Activated CD4-positive, alpha-beta T cell treated with anti-CD3 and anti-CD28 coated beads, Interleukin-2, amount 10 ng/mL, durations not matched to agents 24 days and 14 days (primary cell): ENCODE measurements around the gene BTN2A1. TPM values are rescaled to one million over a fixed set of nuclear protein-coding genes. Genes with fewer than 3 reads are reported as not detected.

Source experiments
- DNase-seq: peaks from one replicate; pipeline ENCODE4 v3.0.0; 2022
- H3K27ac Mint-ChIP-seq: one replicate; pipeline ENCODE4 v1.8.0; 2022; ENCODE audit warnings: mild to moderate bottlenecking, mixed read lengths
- H3K27me3 Mint-ChIP-seq: one replicate; pipeline ENCODE4 v1.8.0; 2022; ENCODE audit warnings: mixed read lengths
- H3K36me3 Mint-ChIP-seq: one replicate; pipeline ENCODE4 v1.8.0; 2022; ENCODE audit warnings: low read depth, mild to moderate bottlenecking, mixed read lengths
- H3K4me1 Mint-ChIP-seq: one replicate; pipeline ENCODE4 v1.8.0; 2021; ENCODE audit warnings: mixed read lengths
- H3K4me3 Mint-ChIP-seq: one replicate; pipeline ENCODE4 v1.8.0; 2022; ENCODE audit warnings: mild to moderate bottlenecking, moderate library complexity, mixed read lengths
- H3K9me3 Mint-ChIP-seq: one replicate; pipeline ENCODE4 v1.8.0; 2021; ENCODE audit warnings: mixed read lengths
- intact Hi-C: fragments of 100-400 bp; cut with micrococcal nuclease; formaldehyde crosslinking; loops from one replicate; pipeline ENCODE4 v1.15.1; 2023
- total RNA-seq: library from RNA; stranded (reverse); gene quantifications from 2 replicates; pipeline ENCODE4 v1.2.3, GENCODE V29; 2022

BTN2A1 gene
- total RNA-seq, 1 donor from 2014 or later: 16.5 TPM

DNA sequence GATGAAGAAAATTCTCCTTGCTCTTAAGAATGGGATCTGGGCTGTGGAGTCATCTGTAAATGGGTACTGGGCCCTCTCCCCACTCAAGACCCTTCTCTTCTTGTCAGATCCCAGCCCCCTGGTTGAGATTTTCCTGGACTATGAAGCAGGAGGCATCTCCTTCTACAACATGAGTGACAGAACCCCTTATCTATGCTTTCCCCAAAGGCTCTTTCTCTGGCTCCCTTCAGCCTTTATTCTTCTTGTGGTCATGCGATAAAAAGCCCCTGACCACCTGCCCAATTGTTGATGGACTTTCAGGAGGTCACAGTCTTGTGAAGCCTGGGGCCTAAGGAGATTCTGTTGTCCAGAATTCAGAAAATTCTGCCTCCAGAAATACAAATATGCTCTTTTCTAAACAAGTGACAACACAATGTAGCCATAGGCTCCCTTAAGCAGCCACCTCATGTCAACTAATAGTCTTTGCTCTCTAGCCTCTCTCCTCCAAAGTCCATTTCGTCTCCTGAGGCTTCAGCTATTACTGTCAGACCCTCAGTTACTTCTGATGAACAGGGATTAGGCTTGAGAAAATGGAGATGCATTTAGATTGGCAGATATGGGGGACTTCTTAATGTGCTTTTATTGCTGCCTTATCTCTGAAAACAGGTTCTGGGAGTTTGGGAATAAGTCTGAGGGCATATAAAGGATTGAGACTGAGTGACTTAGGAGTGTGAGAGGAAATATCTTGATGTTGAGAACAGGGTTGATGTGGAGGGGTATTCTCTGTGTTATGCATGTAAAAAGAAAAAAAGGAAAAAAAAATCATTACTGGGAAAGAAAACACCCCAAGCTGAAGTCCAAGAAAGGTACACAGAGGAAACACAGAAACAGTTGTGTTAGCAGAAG, 20.6 kb downstream of the BTN2A1 start:
- H3K4me1 Mint-ChIP-seq: peaks cover 23% of the 10 kb centered on the region
- H3K4me3 Mint-ChIP-seq: no peak overlapping the region
- DNase-seq: no peak
- no peak overlapping the region for H3K27ac Mint-ChIP-seq
- peaks cover 7% of the 10 kb centered on the region for H3K36me3 Mint-ChIP-seq
- H3K9me3 Mint-ChIP-seq: no peaks in the 10 kb centered on the region
- no peaks in the 10 kb centered on the region for H3K27me3 Mint-ChIP-seq
- intact Hi-C loops: no loop called here

DNA sequence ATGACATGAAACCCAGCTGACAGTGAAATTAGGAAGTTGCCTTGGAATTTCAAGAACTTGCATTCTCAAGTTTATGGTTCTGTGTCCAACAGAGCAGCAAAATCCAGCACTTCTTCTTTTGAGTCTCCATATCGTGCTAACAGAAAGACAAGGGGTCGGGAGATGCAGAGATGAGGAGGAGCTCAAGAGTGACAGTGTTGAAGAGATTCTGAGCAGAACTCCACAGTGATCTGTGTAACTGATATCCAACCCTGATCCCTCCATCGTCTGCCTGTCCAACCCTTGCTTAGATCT, 21.2 kb downstream of the BTN2A1 start:
- no peak for DNase-seq

GRCh38 chr6:26482338-26482737, 24.6 kb downstream of the BTN2A1 start:
- intact Hi-C loops: no loop called here
- DNase-seq: no peak
- H3K4me3 Mint-ChIP-seq: no peak overlapping the region
- H3K4me1 Mint-ChIP-seq: peaks cover 7% of the 10 kb centered on the region
- H3K27me3 Mint-ChIP-seq: no peaks in the 10 kb centered on the region
- no peak overlapping the region for H3K27ac Mint-ChIP-seq
- H3K9me3 Mint-ChIP-seq: peaks cover 4% of the 10 kb centered on the region
- H3K36me3 Mint-ChIP-seq: peaks cover 1% of the 10 kb centered on the region

More for the DNA sequence above, 21.2 kb downstream of the BTN2A1 start:
- intact Hi-C loops: no loop called here
- no peaks in the 10 kb centered on the region for H3K27me3 Mint-ChIP-seq
- peaks cover 4% of the 10 kb centered on the region for H3K36me3 Mint-ChIP-seq
- H3K4me3 Mint-ChIP-seq: no peak overlapping the region
- no peaks in the 10 kb centered on the region for H3K9me3 Mint-ChIP-seq
- H3K27ac Mint-ChIP-seq: no peak overlapping the region
- H3K4me1 Mint-ChIP-seq: peaks cover 19% of the 10 kb centered on the region

- Mint-ChIP-seq H3K4me3 (no peak overlapping the region), H3K27me3 (peaks cover 2% of the 10 kb centered on the region), H3K27ac (no peak overlapping the region), H3K4me1 (peaks cover 7% of the 10 kb centered on the region), H3K9me3 (peaks cover 10% of the 10 kb centered on the region), H3K36me3 (peaks cover 1% of the 10 kb centered on the region)
- intact Hi-C loops: no loop called here
- no peak for DNase-seq
These were observed 26.0 kb downstream of the BTN2A1 start for GRCh38 chr6:26483727-26484126.

- no peak overlapping the region for H3K4me3 Mint-ChIP-seq
- intact Hi-C loops: no loop called here
- DNase-seq: no peak
- H3K9me3 Mint-ChIP-seq: peaks cover 10% of the 10 kb centered on the region
- H3K4me1 Mint-ChIP-seq: peaks cover 7% of the 10 kb centered on the region
- H3K27ac Mint-ChIP-seq: no peak overlapping the region
- peaks cover 1% of the 10 kb centered on the region for H3K36me3 Mint-ChIP-seq
- peaks cover 2% of the 10 kb centered on the region for H3K27me3 Mint-ChIP-seq
These were observed 26.4 kb downstream of the BTN2A1 start for GRCh38 chr6:26484161-26484560.

DNA sequence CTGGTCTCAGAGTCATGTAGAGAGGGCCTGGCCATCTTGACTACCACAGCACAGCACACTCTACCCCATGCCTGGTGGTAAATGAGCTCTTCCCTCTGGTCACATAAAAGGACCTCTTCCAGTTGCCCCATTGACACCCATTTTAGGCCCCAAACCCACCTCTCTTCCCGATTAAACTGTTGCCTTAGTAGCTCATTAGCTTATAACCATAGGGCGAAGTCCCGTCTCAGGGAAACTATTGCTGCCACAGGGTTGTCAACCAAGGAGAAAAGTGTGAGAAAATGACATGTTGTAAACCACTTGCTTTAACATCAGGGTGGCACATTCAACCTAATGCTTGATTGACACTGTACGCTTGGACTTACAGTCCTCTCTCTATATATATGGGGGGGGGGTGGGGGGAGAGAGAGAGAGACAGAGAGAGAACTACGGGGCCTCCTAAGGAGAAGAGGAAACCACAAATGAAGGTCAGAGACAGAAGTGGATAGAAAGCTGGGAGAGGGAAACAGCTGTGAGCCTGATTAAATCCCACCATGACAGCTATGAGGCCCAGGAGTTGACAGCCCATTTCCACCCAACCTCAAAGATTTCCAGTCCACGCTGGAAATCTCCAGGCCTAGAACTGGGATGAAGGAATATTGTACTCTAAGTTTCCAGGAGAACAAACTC, 27.5 kb downstream of the BTN2A1 start:
- Mint-ChIP-seq H3K27ac (no peak overlapping the region), H3K36me3 (peaks cover 1% of the 10 kb centered on the region)
- intact Hi-C loops: no loop called here

DNA sequence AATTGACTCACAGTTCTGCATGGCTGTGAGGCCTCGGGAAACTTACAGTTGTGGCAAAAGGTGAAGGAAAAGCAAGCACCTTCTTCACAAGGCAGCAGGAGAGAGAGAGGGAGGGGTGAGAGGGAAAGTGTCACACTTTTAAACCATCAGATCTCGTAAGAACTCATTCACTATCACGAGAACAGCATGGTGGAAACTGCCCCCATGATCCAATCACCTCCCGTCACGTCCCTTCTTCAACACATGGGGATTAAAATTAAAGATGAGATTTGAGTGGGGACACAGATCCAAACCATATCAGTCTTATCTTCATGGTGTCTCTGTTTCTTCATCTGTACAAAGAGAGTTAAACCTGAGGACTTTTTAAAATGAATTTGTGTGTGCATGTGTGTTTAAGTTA, 28.6 kb downstream of the BTN2A1 start:
- peaks cover 2% of the 10 kb centered on the region for H3K4me1 Mint-ChIP-seq
- H3K9me3 Mint-ChIP-seq: peaks cover 10% of the 10 kb centered on the region
- DNase-seq: no peak
- peaks cover 2% of the 10 kb centered on the region for H3K27me3 Mint-ChIP-seq
- intact Hi-C loops: no loop called here
- no peak overlapping the region for H3K4me3 Mint-ChIP-seq
- H3K27ac Mint-ChIP-seq: no peak overlapping the region
- peaks cover 1% of the 10 kb centered on the region for H3K36me3 Mint-ChIP-seq

More for the DNA sequence above, 27.5 kb downstream of the BTN2A1 start:
- Mint-ChIP-seq H3K4me3 (no peak overlapping the region), H3K9me3 (peaks cover 10% of the 10 kb centered on the region), H3K27me3 (peaks cover 2% of the 10 kb centered on the region), H3K4me1 (peaks cover 7% of the 10 kb centered on the region)
- no peak for DNase-seq

DNA sequence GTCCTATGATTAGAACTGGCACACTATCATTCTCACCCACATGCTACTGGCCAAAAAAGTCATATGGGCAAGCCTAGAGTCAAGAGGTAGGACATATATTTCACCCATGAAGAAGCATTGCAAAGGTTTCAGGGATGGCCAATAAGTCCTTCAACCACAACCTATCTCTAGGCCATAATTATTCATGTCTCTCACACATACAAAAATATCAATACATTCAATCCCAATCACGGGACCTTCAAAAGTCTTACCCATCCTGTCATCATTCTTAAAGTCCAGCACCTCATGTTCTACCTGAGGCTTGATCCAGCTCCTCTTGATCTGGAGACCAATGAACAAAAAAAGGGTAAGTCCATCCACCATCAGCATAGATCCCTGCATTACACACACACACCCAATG, 29.7 kb downstream of the BTN2A1 start:
- intact Hi-C loops: no loop called here
- Mint-ChIP-seq H3K36me3 (peaks cover 1% of the 10 kb centered on the region), H3K27ac (no peak overlapping the region), H3K4me3 (no peak overlapping the region), H3K27me3 (peaks cover 2% of the 10 kb centered on the region), H3K9me3 (peaks cover 10% of the 10 kb centered on the region), H3K4me1 (peaks cover 2% of the 10 kb centered on the region)
- DNase-seq: no peak

GRCh38 chr6:26489996-26490964, 32.5 kb downstream of the BTN2A1 start:
- H3K4me3 Mint-ChIP-seq: no peak overlapping the region
- intact Hi-C loops: loop anchor here (5.0 kb wide), 1 partner anchor 48 kb away; the partner anchor contains the start of gene BTN3A3
- DNase-seq: no peak
- H3K4me1 Mint-ChIP-seq: peaks cover 22% of the 10 kb centered on the region
- peaks cover 10% of the 10 kb centered on the region for H3K9me3 Mint-ChIP-seq
- peaks cover 1% of the 10 kb centered on the region for H3K36me3 Mint-ChIP-seq
- peaks cover 2% of the 10 kb centered on the region for H3K27me3 Mint-ChIP-seq
- no peak overlapping the region for H3K27ac Mint-ChIP-seq

- Mint-ChIP-seq H3K4me3 (no peak overlapping the region), H3K27ac (no peak overlapping the region), H3K36me3 (peaks cover 1% of the 10 kb centered on the region), H3K9me3 (peaks cover 10% of the 10 kb centered on the region), H3K27me3 (peaks cover 2% of the 10 kb centered on the region), H3K4me1 (peaks cover 22% of the 10 kb centered on the region)
- intact Hi-C loops: loop anchor here (5.0 kb wide), 1 partner anchor 49 kb away; the partner anchor contains the start of gene BTN3A3
- DNase-seq: no peak
These were observed 33.8 kb downstream of the BTN2A1 start for GRCh38 chr6:26491604-26492003.

GRCh38 chr6:26493258-26493657, 35.5 kb downstream of the BTN2A1 start:
- no peak for DNase-seq
- H3K27ac Mint-ChIP-seq: peak overlapping the region; percentile 25
- H3K4me1 Mint-ChIP-seq: peaks cover 24% of the 10 kb centered on the region
- no peak overlapping the region for H3K4me3 Mint-ChIP-seq
- no peaks in the 10 kb centered on the region for H3K36me3 Mint-ChIP-seq
- H3K9me3 Mint-ChIP-seq: no peaks in the 10 kb centered on the region
- intact Hi-C loops: loop anchor here (5.0 kb wide), 1 partner anchor 51 kb away; the partner anchor contains the start of gene BTN3A3
- H3K27me3 Mint-ChIP-seq: no peaks in the 10 kb centered on the region

- Mint-ChIP-seq H3K27ac (no peak overlapping the region), H3K4me3 (peak overlapping the region; percentile 32), H3K27me3 (no peaks in the 10 kb centered on the region), H3K36me3 (no peaks in the 10 kb centered on the region), H3K9me3 (no peaks in the 10 kb centered on the region), H3K4me1 (peaks cover 24% of the 10 kb centered on the region)
- intact Hi-C loops: loop anchor here (5.0 kb wide), 1 partner anchor 52 kb away; the partner anchor contains the start of gene BTN3A3
- DNase-seq: no peak
These were observed 36.4 kb downstream of the BTN2A1 start for GRCh38 chr6:26494117-26494516.

- no peaks in the 10 kb centered on the region for H3K9me3 Mint-ChIP-seq
- H3K4me1 Mint-ChIP-seq: peaks cover 28% of the 10 kb centered on the region
- H3K27me3 Mint-ChIP-seq: peaks cover 6% of the 10 kb centered on the region
- intact Hi-C loops: no loop called here
- DNase-seq: no peak
- no peaks in the 10 kb centered on the region for H3K36me3 Mint-ChIP-seq
- no peak overlapping the region for H3K4me3 Mint-ChIP-seq
- no peak overlapping the region for H3K27ac Mint-ChIP-seq
These were observed 37.5 kb downstream of the BTN2A1 start for GRCh38 chr6:26495281-26495680.
